ENCODE results near the gene CFAP410. TPM values are rescaled to one million over a fixed set of nuclear protein-coding genes. Genes with fewer than 3 reads are reported as not detected.

Gene CFAP410
- total and polyA plus RNA-seq, 8 donors = 21.1 to 118 (median 32.8) TPM

- no peaks in the 10 kb centered on the region for H3K9me3 ChIP-seq
Measured at GRCh38 chr21:44310628-44311507, 28.3 kb downstream of the CFAP410 start.

GRCh38 chr21:44306936-44307704, 32.1 kb downstream of the CFAP410 start:
- Histone ChIP-seq H3K9me3 (no peaks in the 10 kb centered on the region), H3K4me3 (no peak overlapping the region), H3K27me3 (no peaks in the 10 kb centered on the region), H3K4me1 (peaks cover 29 to 54% (median 49%) of the 10 kb centered on the region in 4 donors), H3K36me3 (peaks cover 19 to 67% (median 56%) of the 10 kb centered on the region in 4 donors), H3K27ac (no peak overlapping the region)
- WGBS, 5 donors = 78 to 83% (median 81%) methylated on average over 10 to 21 of the region's 21 CpGs
- intact Hi-C loops (cut with DNase I; ENCODE audit: low total_unique reads) = no loop called here
- TF ChIP-seq POLR2A (IDR thresholded peaks at IDR 0.05) (no peak), POLR2AphosphoS5 (IDR thresholded peaks at IDR 0.05) (no peak), EP300 (IDR thresholded peaks at IDR 0.05) (no peak)
- TF ChIP-seq, protein P1, sequence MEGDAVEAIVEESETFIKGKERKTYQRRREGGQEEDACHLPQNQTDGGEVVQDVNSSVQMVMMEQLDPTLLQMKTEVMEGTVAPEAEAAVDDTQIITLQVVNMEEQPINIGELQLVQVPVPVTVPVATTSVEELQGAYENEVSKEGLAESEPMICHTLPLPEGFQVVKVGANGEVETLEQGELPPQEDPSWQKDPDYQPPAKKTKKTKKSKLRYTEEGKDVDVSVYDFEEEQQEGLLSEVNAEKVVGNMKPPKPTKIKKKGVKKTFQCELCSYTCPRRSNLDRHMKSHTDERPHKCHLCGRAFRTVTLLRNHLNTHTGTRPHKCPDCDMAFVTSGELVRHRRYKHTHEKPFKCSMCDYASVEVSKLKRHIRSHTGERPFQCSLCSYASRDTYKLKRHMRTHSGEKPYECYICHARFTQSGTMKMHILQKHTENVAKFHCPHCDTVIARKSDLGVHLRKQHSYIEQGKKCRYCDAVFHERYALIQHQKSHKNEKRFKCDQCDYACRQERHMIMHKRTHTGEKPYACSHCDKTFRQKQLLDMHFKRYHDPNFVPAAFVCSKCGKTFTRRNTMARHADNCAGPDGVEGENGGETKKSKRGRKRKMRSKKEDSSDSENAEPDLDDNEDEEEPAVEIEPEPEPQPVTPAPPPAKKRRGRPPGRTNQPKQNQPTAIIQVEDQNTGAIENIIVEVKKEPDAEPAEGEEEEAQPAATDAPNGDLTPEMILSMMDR (IDR thresholded peaks at IDR 0.05) = no peak
- peak in 1 of 2 donors; percentile 55 for DNase-seq

More at GRCh38 chr21:44310628-44311507, 28.3 kb downstream of the CFAP410 start:
- Histone ChIP-seq H3K4me1 (peaks cover 0 to 17% (median 12%) of the 10 kb centered on the region in 4 donors), H3K4me3 (no peak overlapping the region), H3K27ac (no peak overlapping the region), H3K36me3 (peaks cover 46 to 100% (median 93%) of the 10 kb centered on the region in 4 donors), H3K27me3 (no peaks in the 10 kb centered on the region)
- TF ChIP-seq, protein P1 (IDR thresholded peaks at IDR 0.05) = no peak
- TF ChIP-seq EP300 (IDR thresholded peaks at IDR 0.05) = no peak
- TF ChIP-seq POLR2A (IDR thresholded peaks at IDR 0.05) = no peak
- TF ChIP-seq POLR2AphosphoS5 (IDR thresholded peaks at IDR 0.05) = no peak
- no peak for DNase-seq
- WGBS, 5 donors = 87 to 92% (median 91%) methylated on average over 20 to 28 of the region's 28 CpGs
- intact Hi-C loops (cut with DNase I; ENCODE audit: low total_unique reads) = no loop called here

DNA sequence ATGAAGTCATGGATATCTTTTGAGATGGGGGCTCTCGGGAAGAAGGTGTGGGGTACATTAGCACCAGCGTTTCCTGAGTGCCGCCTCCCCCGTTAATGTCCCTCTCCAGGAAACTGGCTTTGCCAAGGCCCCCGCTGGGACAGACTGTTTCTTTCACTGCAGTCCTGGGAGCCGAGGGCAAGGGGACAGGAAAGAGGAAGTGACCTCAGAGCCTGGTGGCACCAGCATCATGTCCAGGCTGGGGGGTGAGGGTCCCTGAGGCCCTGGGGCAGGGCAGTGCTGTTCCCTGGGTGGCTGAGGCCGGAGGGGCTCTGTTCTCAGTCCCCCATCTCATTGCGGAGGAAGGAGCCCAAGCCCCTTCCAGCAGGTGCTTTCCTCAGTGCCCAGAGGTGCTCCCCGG, 33.5 kb downstream of the CFAP410 start:
- no peaks in the 10 kb centered on the region for H3K9me3 ChIP-seq
- H3K36me3 ChIP-seq = peaks cover 6 to 53% (median 42%) of the 10 kb centered on the region in 4 donors
- H3K4me1 ChIP-seq = peaks cover 44 to 68% (median 63%) of the 10 kb centered on the region in 4 donors
- 75 to 87% (median 81%) methylated on average over 9 of the region's 9 CpGs for WGBS, 5 donors
- H3K27ac ChIP-seq = peak overlapping the region in 2 of 5 donors; percentile 37 to 95
- TF ChIP-seq, protein P1 (IDR thresholded peaks at IDR 0.05) = no peak
- no peak for TF ChIP-seq POLR2AphosphoS5 (IDR thresholded peaks at IDR 0.05)
- TF ChIP-seq EP300 (IDR thresholded peaks at IDR 0.05) = no peak
- no peak for TF ChIP-seq POLR2A (IDR thresholded peaks at IDR 0.05)
- no peaks in the 10 kb centered on the region for H3K27me3 ChIP-seq
- intact Hi-C loops (cut with DNase I; ENCODE audit: low total_unique reads) = no loop called here
- H3K4me3 ChIP-seq = no peak overlapping the region
- DNase-seq = no peak

DNA sequence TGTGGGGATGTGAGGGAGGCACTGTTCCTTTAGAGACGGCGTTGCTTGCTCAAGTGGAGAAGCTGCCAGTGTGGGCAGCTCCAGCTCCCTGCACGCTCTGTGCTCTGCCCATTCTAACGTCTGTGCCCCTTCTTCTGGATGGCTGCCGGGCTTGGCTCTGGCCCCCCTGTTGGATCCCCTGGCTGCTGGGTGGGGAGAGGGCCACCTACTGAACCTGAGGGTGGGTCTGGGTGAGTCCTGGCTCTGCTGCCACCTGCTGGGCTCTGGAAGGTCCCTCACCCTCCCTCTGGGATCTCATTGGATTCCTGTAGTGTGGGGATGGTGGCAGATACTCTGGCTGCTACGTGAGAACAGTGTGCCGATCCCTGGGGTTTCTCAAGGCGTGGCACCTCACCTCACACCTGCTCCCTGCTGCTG, 34.3 kb downstream of the CFAP410 start:
- DNase-seq = peak; percentile 43 to 86
- Histone ChIP-seq H3K4me1 (peaks cover 45 to 71% (median 65%) of the 10 kb centered on the region in 4 donors), H3K36me3 (peaks cover 0 to 45% (median 34%) of the 10 kb centered on the region in 4 donors), H3K9me3 (no peaks in the 10 kb centered on the region), H3K27ac (peak overlapping the region in 2 of 5 donors; percentile 37 to 95), H3K4me3 (no peak overlapping the region), H3K27me3 (no peaks in the 10 kb centered on the region)
- 34 to 53% (median 48%) methylated on average over 3 to 8 of the region's 8 CpGs for WGBS, 5 donors
- intact Hi-C loops (cut with DNase I; ENCODE audit: low total_unique reads) = no loop called here
- TF ChIP-seq, protein P1 (IDR thresholded peaks at IDR 0.05) = peak in 5 of 7 experiments; percentile 32 to 60 (median 44)
- no peak for TF ChIP-seq POLR2AphosphoS5 (IDR thresholded peaks at IDR 0.05)

All from stomach (tissue), 9 donors.